IMR-90 (cell line): ENCODE results near the gene CD44. TPM values are rescaled to one million over a fixed set of nuclear protein-coding genes. Genes with fewer than 3 reads are reported as not detected.
A peak's percentile ranks its signal among the peaks of the same experiment; 100 is the strongest.

Experiments
- ATAC-seq: fragments of 200-7000 bp; cut with Tn5 transposase; 2 replicates; pipeline ENCODE4 v1.9.1; 2020; ENCODE audit warnings: low read depth, mild to moderate bottlenecking, moderate library complexity
- BruUV-seq: library from RNA; stranded (reverse); fragments of 400-500 nt; replicated peaks from 2 replicates; lab custom pipeline; 2021; lab: Mats Ljungman, UMichigan
- CTCF ChIA-PET: fragments of 300-600 bp; formaldehyde crosslinking; extraction: SDS; loops from one replicate; lab custom pipeline; 2021; ENCODE audit warnings: antibody characterized with exemption; lab: Yijun Ruan, JAX
- POLR2A ChIA-PET: fragments of 300-600 bp; sonication (Branson Sonifier 250); formaldehyde crosslinking; loops from one replicate; lab custom pipeline; 2022; ENCODE audit warnings: antibody characterized with exemption; ENCODE audit not compliant: unreplicated experiment; lab: Charles Lee
- DNase-seq: peaks from one replicate; pipeline ENCODE4 v3.0.0; 2013
- H2AFZ ChIP-seq: replicated peaks from 2 replicates; pipeline ENCODE3; 2013; ENCODE audit warnings: low read length, mild to moderate bottlenecking; ENCODE audit not compliant: poor library complexity
- H2AK5ac ChIP-seq: 2 replicates; pipeline ENCODE4 v1.6.1; 2013; ENCODE audit warnings: low read depth, low read length, inconsistent platforms
- H2AK9ac ChIP-seq: replicated peaks from 2 replicates; pipeline ENCODE3; 2013; ENCODE audit warnings: mild to moderate bottlenecking, low read depth, low read length, moderate library complexity; ENCODE audit not compliant: poor library complexity
- H2BK120ac ChIP-seq: 2 replicates; pipeline ENCODE4 v1.6.1; 2013; ENCODE audit warnings: low read depth, low read length, inconsistent platforms
- H2BK15ac ChIP-seq: 3 replicates; pipeline ENCODE4 v1.6.1; 2013; ENCODE audit warnings: low read depth, low read length, inconsistent platforms
- H2BK20ac ChIP-seq: 2 replicates; pipeline ENCODE4 v1.6.1; 2013; ENCODE audit warnings: low read depth, mild to moderate bottlenecking, inconsistent platforms, low read length, moderate library complexity
- H2BK5ac ChIP-seq: 2 replicates; pipeline ENCODE4 v1.6.1; 2013; ENCODE audit warnings: mild to moderate bottlenecking, low read depth, low read length, inconsistent platforms; ENCODE audit not compliant: poor library complexity, severe bottlenecking
- H3K14ac ChIP-seq: replicated peaks from 2 replicates; pipeline ENCODE4 v1.6.1; 2013; ENCODE audit warnings: low read depth, low read length, inconsistent platforms
- H3K18ac ChIP-seq: 2 replicates; pipeline ENCODE4 v1.6.1; 2013; ENCODE audit warnings: low read depth, low read length, control low read depth
- H3K23ac ChIP-seq: 2 replicates; pipeline ENCODE4 v1.6.1; 2013; ENCODE audit warnings: low read depth, low read length, inconsistent platforms
- H3K27ac ChIP-seq: 2 replicates; pipeline ENCODE4 v1.5.1; 2013; ENCODE audit warnings: mild to moderate bottlenecking, control low read depth, low read length; ENCODE audit not compliant: insufficient read depth
- H3K27me3 ChIP-seq: 2 replicates; pipeline ENCODE4 v1.6.1; 2013; ENCODE audit warnings: low read length; ENCODE audit not compliant: control insufficient read depth, insufficient read depth
- H3K36me3 ChIP-seq: 2 replicates; pipeline ENCODE4 v1.6.1; 2013; ENCODE audit warnings: low read length, mixed read lengths; ENCODE audit not compliant: control insufficient read depth, insufficient read depth
- H3K4ac ChIP-seq: 2 replicates; pipeline ENCODE4 v1.6.1; 2013; ENCODE audit warnings: low read depth, low read length, inconsistent platforms
- H3K4me1 ChIP-seq: 2 replicates; pipeline ENCODE4 v1.6.1; 2013; ENCODE audit warnings: low read length, mixed read lengths; ENCODE audit not compliant: control insufficient read depth, insufficient read depth
- H3K4me2 ChIP-seq: 2 replicates; pipeline ENCODE4 v1.6.1; 2013; ENCODE audit warnings: low read depth, mild to moderate bottlenecking, control low read depth, low read length, moderate library complexity
- H3K4me3 ChIP-seq: 2 replicates; pipeline ENCODE4 v1.5.1; 2013; ENCODE audit warnings: low read depth, mild to moderate bottlenecking, control low read depth, low read length, moderate library complexity; ENCODE audit not compliant: insufficient read depth
- H3K56ac ChIP-seq: 2 replicates; pipeline ENCODE4 v1.6.1; 2013; ENCODE audit warnings: low read length, inconsistent platforms; ENCODE audit not compliant: insufficient read depth; ENCODE audit errors: extremely low read depth
- H3K79me1 ChIP-seq, 2 experiments: 2 replicates each; pipeline ENCODE4 v1.6.1; 2013; ENCODE audit warnings: low read length in 2 of 2, inconsistent platforms in 1 of 2, low read depth in 1 of 2
- H3K9ac ChIP-seq: 2 replicates; pipeline ENCODE4 v1.6.1; 2013; ENCODE audit warnings: low read depth, low read length, control low read depth
- H3K9me1 ChIP-seq: 2 replicates; pipeline ENCODE4 v1.6.1; 2013; ENCODE audit warnings: low read length, inconsistent platforms; ENCODE audit not compliant: insufficient read depth
- H3K9me3 ChIP-seq: 2 replicates; pipeline ENCODE4 v1.6.1; 2013; ENCODE audit warnings: low read length; ENCODE audit not compliant: control insufficient read depth, insufficient read depth
- H4K20me1 ChIP-seq: 2 replicates; pipeline ENCODE4 v1.6.1; 2013; ENCODE audit warnings: low read length, inconsistent platforms; ENCODE audit not compliant: insufficient read depth
- H4K5ac ChIP-seq: 2 replicates; pipeline ENCODE4 v1.6.1; 2013; ENCODE audit warnings: mild to moderate bottlenecking, low read depth, low read length, control low read depth
- H4K8ac ChIP-seq, 2 experiments: 2 replicates each; pipeline ENCODE4 v1.6.1; 2013; ENCODE audit warnings: low read depth in 2 of 2, low read length in 2 of 2, control low read depth in 1 of 2, inconsistent platforms in 1 of 2
- H4K91ac ChIP-seq: 2 replicates; pipeline ENCODE4 v1.6.1; 2013; ENCODE audit warnings: low read depth, low read length, inconsistent platforms; ENCODE audit not compliant: insufficient read depth
- BHLHE40 ChIP-seq: fragments of 150-350 bp; IDR thresholded peaks from 2 replicates; pipeline ENCODE4 v1.6.1; 2016; ENCODE audit warnings: mild to moderate bottlenecking, low read depth, low read length
- FOS ChIP-seq: fragments of 150-350 bp; IDR thresholded peaks from 2 replicates; pipeline ENCODE4 v1.6.1; 2016; ENCODE audit warnings: low read depth, low read length
- MAZ ChIP-seq: IDR thresholded peaks from 2 replicates; pipeline ENCODE4 v1.6.1; 2012; ENCODE audit warnings: low read depth, mild to moderate bottlenecking, low read length, improper control_type of control experiment, moderate library complexity, borderline replicate concordance
- RFX5 ChIP-seq: IDR thresholded peaks from 2 replicates; pipeline ENCODE4 v1.8.0; 2012; ENCODE audit warnings: low read depth, mild to moderate bottlenecking, low read length, moderate library complexity
- WGBS, 2 experiments: methylation state at CpG; one replicate each; pipeline versions ENCODE4 v1.1.5 to v1.1.7; 2013; ENCODE audit warnings: missing lambda C conversion rate in 2 of 2; ENCODE audit not compliant: insufficient read length in 1 of 2; ENCODE audit errors: extremely low coverage in 2 of 2; 5-methylcytosine and 5-hydroxymethylcytosine counted together
- dilution Hi-C: fragments of 300-500 bp; cut with HindIII; formaldehyde crosslinking; loops from one replicate; pipeline ENCODE4 v1.14.3; 2018; ENCODE audit warnings: low sequenced_read_pairs; ENCODE audit not compliant: unreplicated experiment
- in situ Hi-C: fragments of 300-500 bp; cut with MboI; formaldehyde crosslinking; loops from 3 replicates; pipeline ENCODE4 v1.14.3; 2019; ENCODE audit warnings: low sequenced_read_pairs, inconsistent platforms, mixed read lengths
- intact Hi-C: fragments of 100-400 bp; cut with micrococcal nuclease; formaldehyde crosslinking; loops from 2 replicates; pipeline ENCODE4 v1.10.0; 2022
- polyA plus RNA-seq, 3 experiments: library from polyadenylated mRNA; depleted of rRNA; stranded (reverse); fragments of >200 nt; gene quantifications; 2 replicates each; pipeline ENCODE4 v1.2.3, GENCODE V29; 2012; ENCODE audit warnings: low replicate concordance in 1 of 3
- total RNA-seq: library from RNA; depleted of rRNA; stranded (reverse); fragments of >200 nt; gene quantifications from 2 replicates; pipeline ENCODE4 v1.2.3, GENCODE V29; 2012
- TF ChIP-seq, protein P1 (sequence below): conservative IDR thresholded peaks from 2 replicates; pipeline ENCODE4 v1.5.1; 2012; ENCODE audit warnings: mild to moderate bottlenecking, low read depth, low read length, improper control_type of control experiment
- TF ChIP-seq, protein P2 (sequence below): fragments of 150-350 bp; IDR thresholded peaks from 2 replicates; pipeline ENCODE4 v1.6.1; 2016; ENCODE audit warnings: low read depth, mild to moderate bottlenecking, low read length, moderate library complexity, borderline replicate concordance

Gene CD44
- total and polyA plus RNA-seq, 2 of the 4 experiments (the other 2 are of a cell fraction) = 357 to 947 TPM

DNA sequence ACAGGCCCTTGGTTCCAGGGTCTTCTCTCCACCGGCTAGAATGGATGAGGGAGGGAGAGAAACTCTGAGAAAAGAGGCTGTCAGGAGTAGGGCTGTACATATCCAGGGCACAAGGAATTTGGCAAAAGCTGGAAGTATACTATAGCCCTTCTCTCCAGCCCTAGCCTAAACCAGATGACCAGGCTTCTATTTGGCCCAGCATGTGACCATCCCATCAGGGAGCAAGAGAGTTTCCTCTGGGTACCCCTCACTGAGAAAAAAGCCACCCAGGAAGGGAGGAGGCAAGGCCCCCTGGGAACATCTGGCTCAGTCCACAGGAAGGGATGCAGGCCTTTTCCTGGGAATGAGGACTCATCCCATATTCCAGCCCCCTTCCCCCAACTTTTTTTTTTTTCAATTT lies 8.3 kb downstream of the CD44 start:
- Histone ChIP-seq H3K14ac (peak overlapping the region; percentile 12; the same call in 1 of the 2 replicates), H2AK9ac (no peak overlapping the region), H2BK20ac (peak overlapping the region; percentile 6; the same call in 1 of the 2 replicates), H3K4me2 (0 out of 2 replicates have a peak overlapping the region, but pooled peaks have one; percentile 13), H2AFZ (no peak overlapping the region), H3K36me3 (peaks cover 52% of the 10 kb centered on the region), H2BK5ac (peak overlapping the region; percentile 95), H3K9ac (no peak overlapping the region), H3K27me3 (no peaks in the 10 kb centered on the region), H3K79me1 (peaks cover 3 to 72% of the 10 kb centered on the region in 2 experiments; a peak in 3 of 4 replicates), H4K20me1 (peaks cover 99% of the 10 kb centered on the region), H4K5ac (peak overlapping the region; percentile 22; the same call in 1 of the 2 replicates), H4K8ac (peak overlapping the region in 1 of 2 experiments; percentile 16; a peak in 1 of 4 replicates), H3K9me3 (peaks cover 4% of the 10 kb centered on the region; the same call in 1 of the 2 replicates), H4K91ac (no peak overlapping the region), H3K9me1 (peaks cover 58% of the 10 kb centered on the region), H2AK5ac (no peak overlapping the region), H3K4me1 (peaks cover 46% of the 10 kb centered on the region), H3K18ac (peak overlapping the region; percentile 24; the same call in 1 of the 2 replicates), H3K23ac (peak overlapping the region; percentile 5; the same call in 1 of the 2 replicates), H3K4me3 (no peak overlapping the region), H3K27ac (peak overlapping the region; percentile 49; the same call in 1 of the 2 replicates), H3K56ac (no peak overlapping the region), H2BK120ac (no peak overlapping the region), H3K4ac (no peak overlapping the region; the same call in 1 of the 2 replicates), H2BK15ac (no peak overlapping the region)
- intact Hi-C loops = loop anchor here (10.0 kb wide), 1 partner anchor 562 kb away; no protein-coding TSS in a partner anchor
- no peak for ATAC-seq
- dilution Hi-C loops = no loop called here
- POLR2A ChIA-PET = no interaction called here
- BruUV-seq = no TSS peak
- no CpG with 5 or more reads among the region's 1 CpG for WGBS, 2 experiments
- TF ChIP-seq, protein P1, sequence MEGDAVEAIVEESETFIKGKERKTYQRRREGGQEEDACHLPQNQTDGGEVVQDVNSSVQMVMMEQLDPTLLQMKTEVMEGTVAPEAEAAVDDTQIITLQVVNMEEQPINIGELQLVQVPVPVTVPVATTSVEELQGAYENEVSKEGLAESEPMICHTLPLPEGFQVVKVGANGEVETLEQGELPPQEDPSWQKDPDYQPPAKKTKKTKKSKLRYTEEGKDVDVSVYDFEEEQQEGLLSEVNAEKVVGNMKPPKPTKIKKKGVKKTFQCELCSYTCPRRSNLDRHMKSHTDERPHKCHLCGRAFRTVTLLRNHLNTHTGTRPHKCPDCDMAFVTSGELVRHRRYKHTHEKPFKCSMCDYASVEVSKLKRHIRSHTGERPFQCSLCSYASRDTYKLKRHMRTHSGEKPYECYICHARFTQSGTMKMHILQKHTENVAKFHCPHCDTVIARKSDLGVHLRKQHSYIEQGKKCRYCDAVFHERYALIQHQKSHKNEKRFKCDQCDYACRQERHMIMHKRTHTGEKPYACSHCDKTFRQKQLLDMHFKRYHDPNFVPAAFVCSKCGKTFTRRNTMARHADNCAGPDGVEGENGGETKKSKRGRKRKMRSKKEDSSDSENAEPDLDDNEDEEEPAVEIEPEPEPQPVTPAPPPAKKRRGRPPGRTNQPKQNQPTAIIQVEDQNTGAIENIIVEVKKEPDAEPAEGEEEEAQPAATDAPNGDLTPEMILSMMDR = no peak
- TF ChIP-seq FOS (no peak), BHLHE40 (no peak), RFX5 (no peak), MAZ (no peak)
- TF ChIP-seq, protein P2, sequence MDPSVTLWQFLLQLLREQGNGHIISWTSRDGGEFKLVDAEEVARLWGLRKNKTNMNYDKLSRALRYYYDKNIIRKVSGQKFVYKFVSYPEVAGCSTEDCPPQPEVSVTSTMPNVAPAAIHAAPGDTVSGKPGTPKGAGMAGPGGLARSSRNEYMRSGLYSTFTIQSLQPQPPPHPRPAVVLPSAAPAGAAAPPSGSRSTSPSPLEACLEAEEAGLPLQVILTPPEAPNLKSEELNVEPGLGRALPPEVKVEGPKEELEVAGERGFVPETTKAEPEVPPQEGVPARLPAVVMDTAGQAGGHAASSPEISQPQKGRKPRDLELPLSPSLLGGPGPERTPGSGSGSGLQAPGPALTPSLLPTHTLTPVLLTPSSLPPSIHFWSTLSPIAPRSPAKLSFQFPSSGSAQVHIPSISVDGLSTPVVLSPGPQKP = no peak
- CTCF ChIA-PET = interaction anchor here (1.1 kb wide), 1 partner anchor 141 kb away, joined by 3 read pairs; no protein-coding TSS in a partner anchor
- in situ Hi-C loops = no loop called here
- no peak for DNase-seq
